Spleen (tissue), 11 donors: ENCODE data around the gene PNISR. TPM values are rescaled to one million over a fixed set of nuclear protein-coding genes. Genes with fewer than 3 reads are reported as not detected.
"Not testable (repeated sequence)": the region's sequence is repeated elsewhere in the genome, so short reads cannot be mapped to it uniquely, and the experiment has no call there.

Experiments
- DNase-seq: peaks from one replicate; pipeline ENCODE4 v3.0.0-alpha.2; 2020
- H3K27ac ChIP-seq, 8 donors: fragments of 200-600 bp; sonication (generic) in 7 of 8; 1 replicate in 4 of 8; 2 replicates in 4 of 8; pipeline versions ENCODE4 v1.5.0 to v1.8.0; 2016 to 2021; ENCODE audit warnings: inconsistent platforms in 4 of 8, mild to moderate bottlenecking in 4 of 8, moderate library complexity in 1 of 8
- H3K27me3 ChIP-seq, 7 donors: fragments of 200-600 bp; sonication (generic) in 6 of 7; replicated peaks in 1 of 7; 1 replicate in 4 of 7; 2 replicates in 3 of 7; pipeline versions ENCODE4 v1.5.0 to v1.8.0; 2016 to 2021; ENCODE audit warnings: inconsistent platforms in 3 of 7, mild to moderate bottlenecking in 1 of 7
- H3K36me3 ChIP-seq, 6 donors: fragments of 200-600 bp; sonication (generic) in 5 of 6; 1 replicate in 4 of 6; 2 replicates in 2 of 6; pipeline versions ENCODE4 v1.5.0 to v1.8.0; 2016 to 2021; ENCODE audit warnings: inconsistent platforms in 2 of 6
- H3K4me1 ChIP-seq, 6 donors: fragments of 200-600 bp; sonication (generic) in 5 of 6; 1 replicate in 3 of 6; 2 replicates in 3 of 6; pipeline versions ENCODE4 v1.5.0 to v1.8.0; 2016 to 2021; ENCODE audit warnings: inconsistent platforms in 3 of 6
- H3K4me3 ChIP-seq, 8 donors: fragments of 200-600 bp; sonication (generic) in 7 of 8; 1 replicate in 4 of 8; 2 replicates in 4 of 8; pipeline versions ENCODE4 v1.5.0 to v1.8.0; 2016 to 2021; ENCODE audit warnings: inconsistent platforms in 4 of 8, mild to moderate bottlenecking in 4 of 8, moderate library complexity in 2 of 8
- H3K9me3 ChIP-seq, 8 donors: fragments of 200-600 bp; sonication (generic) in 7 of 8; 1 replicate in 4 of 8; 2 replicates in 4 of 8; pipeline versions ENCODE4 v1.5.0 to v1.8.0; 2016 to 2021; ENCODE audit warnings: inconsistent platforms in 4 of 8
- CTCF ChIP-seq, 11 experiments: fragments of 200-600 bp in 7 of 11; fragments of 450-650 bp in 4 of 11; sonication (generic) in 4 of 11; IDR thresholded peaks in 8 of 11; conservative IDR thresholded peaks in 3 of 11; 1 replicate in 7 of 11; 2 replicates in 4 of 11; pipeline versions ENCODE4 v1.4.0 to v1.8.0; 2016 to 2021; ENCODE audit warnings: antibody characterized with exemption in 11 of 11, inconsistent platforms in 4 of 11, mild to moderate bottlenecking in 1 of 11
- POLR2A ChIP-seq, 3 donors: fragments of 450-650 bp; IDR thresholded peaks; one replicate each; pipeline ENCODE4 v1.5.1; 2017; ENCODE audit warnings: antibody characterized with exemption in 3 of 3, mild to moderate bottlenecking in 1 of 3
- POLR2AphosphoS5 ChIP-seq, 3 donors: sonication (generic); formaldehyde crosslinking; IDR thresholded peaks; one replicate each; pipeline ENCODE4 v1.5.1; 2017; ENCODE audit warnings: antibody characterized with exemption in 3 of 3
- WGBS, 5 donors: extraction: QIAGEN DNeasy Blood & Tissue Kit in 3 of 5; methylation state at CpG; one replicate each; pipeline versions ENCODE4 v1.1.5 to v1.1.7; 2013 to 2018; 5-methylcytosine and 5-hydroxymethylcytosine counted together
- intact Hi-C: fragments of 100-400 bp; cut with DNase I; formaldehyde crosslinking; loops from one replicate; pipeline ENCODE4 v1.15.0; 2023; ENCODE audit warnings: low total_unique reads
- polyA plus RNA-seq, 3 donors: library from polyadenylated mRNA; stranded (reverse); fragments of 200-250 nt; gene quantifications; one replicate each; pipeline ENCODE4 v1.2.1, GENCODE V29; 2013
- total RNA-seq, 7 donors: library from RNA; depleted of rRNA in 3 of 7; stranded (reverse); fragments of >200 nt in 3 of 7; fragmentation: NEBNext Ultra II Directional in 4 of 7; extraction: Animal tissue kit (Norgen Biotek cat#: 25700) in 4 of 7; gene quantifications; one replicate each; pipeline versions ENCODE4 v1.1.0 to v1.2.1, GENCODE V29; 2016 to 2021
- donor health status: healthy with polysubstance abuse.
- donor health status: DM: no; HTN: no; CAD: no; lungs with moderate emphysema.
- donor health status: DM: no; HTN: no; CAD: no.
- donor health status: Bipolar disorder and iron deficiency.
- donor health status: healthy.
- donor health status: DM: no; HTN: no; CAD: no.
- donor health status: DM: yes; HTN: yes; CAD: no.

PNISR gene
- total and polyA plus RNA-seq, 10 donors: 44.0 to 338 (median 167) TPM

GRCh38 chr6:99467509-99468106, 42.5 kb upstream of the PNISR start:
- Histone ChIP-seq H3K36me3 (peaks cover 0 to 28% (median 0%) of the 10 kb centered on the region in 6 donors), H3K4me3 (no peak overlapping the region), H3K27ac (no peak overlapping the region), H3K9me3 (no peaks in the 10 kb centered on the region), H3K27me3 (no peaks in the 10 kb centered on the region), H3K4me1 (no peaks in the 10 kb centered on the region)
- no peak for DNase-seq
- 1 to 5% (median 4%) methylated on average over 3 of the region's 3 CpGs for WGBS, 5 donors
- TF ChIP-seq POLR2A (IDR thresholded peaks at IDR 0.05): no peak
- TF ChIP-seq CTCF (IDR thresholded peaks at IDR 0.05 in 8 of 11, conservative IDR thresholded peaks at IDR 0.05 in 3 of 11): peak; percentile 31 to 75 (median 59)
- no peak for TF ChIP-seq POLR2AphosphoS5 (IDR thresholded peaks at IDR 0.05)
- intact Hi-C loops: loop anchor here (2.0 kb wide), 1 partner anchor 279 kb away; no protein-coding TSS in a partner anchor

- H3K27ac ChIP-seq, H3K4me3 ChIP-seq, intact Hi-C loops, DNase-seq, H3K27me3 ChIP-seq, H3K4me1 ChIP-seq: not testable (repeated sequence)
- peaks cover 0 to 29% (median 7%) of the 10 kb centered on the region in 8 donors for H3K9me3 ChIP-seq
- 94 to 98% (median 94%) methylated on average over 2 of the region's 2 CpGs for WGBS, 5 donors
- peaks cover 0 to 40% (median 3%) of the 10 kb centered on the region in 6 donors for H3K36me3 ChIP-seq
Observed at GRCh38 chr6:99459133-99459532, 34.0 kb upstream of the PNISR start.

- Histone ChIP-seq H3K4me1 (no peaks in the 10 kb centered on the region), H3K36me3 (peaks cover 0 to 32% (median 3%) of the 10 kb centered on the region in 6 donors), H3K9me3 (peaks cover 0 to 36% (median 15%) of the 10 kb centered on the region in 8 donors), H3K27ac (no peak overlapping the region), H3K27me3 (no peaks in the 10 kb centered on the region), H3K4me3 (no peak overlapping the region)
- intact Hi-C loops: no loop called here
- no peak for DNase-seq
- TF ChIP-seq CTCF (IDR thresholded peaks at IDR 0.05 in 8 of 11, conservative IDR thresholded peaks at IDR 0.05 in 3 of 11): peak in 1 of 11 experiments; percentile 10
- no peak for TF ChIP-seq POLR2AphosphoS5 (IDR thresholded peaks at IDR 0.05)
- 82 to 97% (median 87%) methylated on average over 2 of the region's 2 CpGs for WGBS, 5 donors
Observed at GRCh38 chr6:99458319-99458718, 33.2 kb upstream of the PNISR start.

- Histone ChIP-seq H3K27me3 (no peaks in the 10 kb centered on the region), H3K36me3 (peaks cover 0 to 23% (median 6%) of the 10 kb centered on the region in 6 donors), H3K4me3 (no peak overlapping the region), H3K4me1 (no peaks in the 10 kb centered on the region), H3K9me3 (no peaks in the 10 kb centered on the region), H3K27ac (no peak overlapping the region)
- intact Hi-C loops: no loop called here
- DNase-seq: no peak
- TF ChIP-seq POLR2AphosphoS5 (IDR thresholded peaks at IDR 0.05): no peak
- TF ChIP-seq CTCF (IDR thresholded peaks at IDR 0.05 in 8 of 11, conservative IDR thresholded peaks at IDR 0.05 in 3 of 11): no peak
- TF ChIP-seq POLR2A (IDR thresholded peaks at IDR 0.05): no peak
- 83 to 94% (median 90%) methylated on average over 4 of the region's 4 CpGs for WGBS, 5 donors
Observed at GRCh38 chr6:99446076-99446475, 21.0 kb upstream of the PNISR start.
